ENCODE results near the gene SLU7.

The SLU7 gene

GRCh38 chr5:160418561-160419457, at the start of gene SLU7:
SLU7 (minus strand) TSS chr5:160419081; CDS start chr5:160415294, 3,787 bp downstream.
- peak; percentile 68 for DNase-seq (ENCODE audit: low read depth, low spot score)

- no peak for DNase-seq (ENCODE audit: low read depth, low spot score)
Measured at GRCh38 chr5:160468363-160468975, 49.6 kb upstream of the SLU7 start.

- no peak for DNase-seq (ENCODE audit: low read depth, low spot score)
Measured at GRCh38 chr5:160467555-160468362, 48.9 kb upstream of the SLU7 start.

DNA sequence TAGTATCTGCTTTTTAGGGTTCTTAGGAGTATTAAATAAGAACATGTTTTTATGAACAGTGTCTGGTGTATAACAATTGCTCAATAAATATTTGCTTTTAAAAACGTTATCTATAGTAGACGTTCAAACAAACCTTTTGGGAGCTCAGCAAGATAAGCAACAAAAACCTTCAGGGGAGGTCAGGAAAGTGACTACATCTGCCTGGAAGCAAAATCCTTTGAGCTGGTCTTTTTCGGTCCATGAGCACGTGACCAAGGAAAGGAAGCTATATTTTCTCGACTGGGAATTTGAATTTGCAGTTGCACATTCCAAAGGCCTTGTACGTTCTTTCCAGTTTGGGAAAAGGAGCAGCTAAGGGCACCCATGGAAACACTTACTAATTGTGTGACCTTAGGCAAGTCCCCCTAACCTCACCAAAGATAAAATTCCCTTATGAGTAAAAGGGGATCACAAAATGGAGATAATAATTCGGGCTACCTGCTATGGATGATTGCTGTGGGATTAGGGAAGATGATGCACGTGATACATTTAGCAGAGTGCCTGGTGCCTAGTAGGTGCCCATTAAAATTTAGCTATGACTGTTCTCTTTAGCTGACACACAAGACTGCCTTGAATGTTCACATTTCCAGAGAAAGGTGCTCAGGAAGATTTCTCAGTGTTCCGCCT, 48.1 kb upstream of the SLU7 start:
- no peak for DNase-seq (ENCODE audit: low read depth, low spot score)

GRCh38 chr5:160466116-160466515, 47.2 kb upstream of the SLU7 start:
- no peak for DNase-seq (ENCODE audit: low read depth, low spot score)

GRCh38 chr5:160464466-160464797, 45.6 kb upstream of the SLU7 start:
- DNase-seq (ENCODE audit: low read depth, low spot score), result no peak

DNA sequence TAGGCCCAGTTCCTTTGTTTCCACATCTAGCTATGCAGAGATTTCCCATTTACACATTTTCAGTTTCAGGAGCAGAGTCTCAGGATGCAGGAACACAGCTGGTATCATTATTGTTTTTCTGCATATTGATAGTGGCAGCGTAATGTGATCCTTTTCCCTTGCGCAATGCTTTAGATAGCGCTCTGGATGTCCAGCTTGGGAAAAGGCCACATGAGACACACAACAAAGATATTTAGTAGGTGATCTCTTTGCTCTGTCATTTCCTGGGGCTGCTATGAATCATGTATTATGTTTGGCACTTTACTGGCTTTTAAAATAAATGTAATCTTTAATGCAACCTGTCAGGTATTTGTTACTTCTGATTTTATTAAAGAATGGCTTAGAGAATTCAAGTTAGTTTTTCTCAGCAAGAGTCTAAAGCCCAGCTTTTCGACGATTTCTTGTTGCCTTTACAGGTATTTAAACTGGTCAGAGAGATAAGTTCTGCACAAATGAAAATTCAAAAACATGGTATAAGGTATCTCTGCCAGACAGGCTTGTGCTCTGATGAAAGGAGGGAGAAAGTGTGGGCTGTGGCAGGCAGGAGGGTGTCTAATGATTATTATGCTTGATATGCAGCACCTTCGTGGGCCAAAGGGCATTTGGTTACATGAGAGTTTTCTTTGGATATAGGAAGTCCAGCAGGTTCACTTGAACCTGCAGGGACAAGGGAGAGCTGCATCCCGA, 45.0 kb upstream of the SLU7 start:
- no peak for DNase-seq (ENCODE audit: low read depth, low spot score)

- DNase-seq (ENCODE audit: low read depth, low spot score), result no peak
Measured at GRCh38 chr5:160463227-160463626, 44.3 kb upstream of the SLU7 start.

GRCh38 chr5:160462167-160462566, 43.3 kb upstream of the SLU7 start:
- no peak for DNase-seq (ENCODE audit: low read depth, low spot score)

GRCh38 chr5:160461378-160461777, 42.5 kb upstream of the SLU7 start:
- DNase-seq (ENCODE audit: low read depth, low spot score), result no peak

DNA sequence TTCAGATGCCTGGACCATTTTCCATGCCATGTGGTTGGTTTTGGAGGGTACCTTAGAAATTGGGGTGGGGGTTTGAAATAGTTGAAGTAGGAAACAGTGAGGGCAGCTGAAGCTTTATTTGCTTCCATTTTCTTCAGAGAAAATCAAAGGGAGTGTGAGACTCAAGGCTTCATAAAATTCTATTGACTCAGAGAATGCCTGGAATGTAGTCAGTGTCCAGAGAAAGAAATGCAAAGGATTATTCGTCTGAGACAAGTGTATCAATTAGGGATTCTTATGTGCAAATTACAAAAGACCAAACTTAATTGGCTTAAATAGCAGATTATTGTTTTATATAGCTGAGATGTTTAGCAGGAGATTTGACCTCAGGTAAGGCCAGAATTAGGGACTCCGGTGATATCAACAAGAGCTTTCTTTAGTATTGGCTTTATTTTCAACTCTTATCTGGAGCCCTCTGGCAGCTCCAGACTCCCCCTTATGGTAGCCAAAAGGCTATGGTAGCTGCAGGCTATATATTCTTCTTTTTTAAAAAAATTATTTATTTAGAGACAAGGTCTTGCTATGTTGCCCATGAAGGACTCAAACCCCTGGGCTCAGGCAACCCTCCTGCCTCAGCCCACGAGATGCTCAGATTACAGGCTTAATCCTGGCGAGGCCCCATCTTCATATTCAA, 41.6 kb upstream of the SLU7 start:
- DNase-seq (ENCODE audit: low read depth, low spot score), result no peak

DNA sequence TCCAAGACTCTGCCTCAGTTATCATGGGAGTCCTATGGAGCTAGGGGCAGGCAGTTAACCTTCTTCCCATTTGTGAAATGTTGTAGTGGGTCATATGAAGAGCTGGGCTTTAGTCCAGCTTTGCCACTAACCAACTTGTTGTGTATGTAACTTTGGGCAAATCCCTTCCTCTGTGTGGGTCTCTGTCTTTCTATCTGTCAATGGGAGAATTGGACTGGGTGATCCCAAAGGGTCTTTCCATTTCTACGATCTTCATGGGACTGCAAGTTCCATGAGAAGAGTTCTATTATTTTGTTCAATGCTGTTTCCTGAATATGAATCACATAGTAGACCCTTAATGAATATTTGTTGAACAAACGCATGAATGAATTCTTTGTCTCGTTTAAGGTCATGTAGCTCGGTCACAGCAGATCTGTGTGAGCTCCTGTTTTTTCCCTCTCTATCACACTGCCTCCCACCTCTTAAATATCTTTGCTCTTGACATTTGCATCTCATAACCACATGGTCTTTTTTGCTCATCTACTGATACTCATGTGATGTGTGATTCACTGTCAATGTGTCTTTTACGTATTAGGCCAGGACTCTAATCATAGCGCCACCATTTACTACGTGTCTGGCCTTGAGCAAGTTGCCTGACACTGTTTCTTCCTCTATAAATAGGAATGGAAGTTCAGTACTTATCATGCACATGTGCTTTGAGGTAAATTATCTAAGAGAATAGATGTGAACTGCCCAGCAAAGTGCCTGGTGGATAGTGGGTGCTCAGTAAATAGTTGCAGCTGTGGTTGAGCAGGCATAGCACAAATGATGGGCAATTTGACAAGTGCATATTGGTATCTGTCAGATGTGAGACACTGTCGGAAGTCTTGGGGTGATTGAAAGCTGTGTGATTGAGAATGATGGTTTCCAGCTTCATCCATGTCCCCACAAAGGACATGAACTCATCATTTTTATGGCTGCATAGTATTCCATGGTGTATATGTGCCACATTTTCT, 40.2 kb upstream of the SLU7 start:
- DNase-seq (ENCODE audit: low read depth, low spot score), result no peak

GRCh38 chr5:160457252-160457651, 38.4 kb upstream of the SLU7 start:
- DNase-seq (ENCODE audit: low read depth, low spot score), result no peak

DNA sequence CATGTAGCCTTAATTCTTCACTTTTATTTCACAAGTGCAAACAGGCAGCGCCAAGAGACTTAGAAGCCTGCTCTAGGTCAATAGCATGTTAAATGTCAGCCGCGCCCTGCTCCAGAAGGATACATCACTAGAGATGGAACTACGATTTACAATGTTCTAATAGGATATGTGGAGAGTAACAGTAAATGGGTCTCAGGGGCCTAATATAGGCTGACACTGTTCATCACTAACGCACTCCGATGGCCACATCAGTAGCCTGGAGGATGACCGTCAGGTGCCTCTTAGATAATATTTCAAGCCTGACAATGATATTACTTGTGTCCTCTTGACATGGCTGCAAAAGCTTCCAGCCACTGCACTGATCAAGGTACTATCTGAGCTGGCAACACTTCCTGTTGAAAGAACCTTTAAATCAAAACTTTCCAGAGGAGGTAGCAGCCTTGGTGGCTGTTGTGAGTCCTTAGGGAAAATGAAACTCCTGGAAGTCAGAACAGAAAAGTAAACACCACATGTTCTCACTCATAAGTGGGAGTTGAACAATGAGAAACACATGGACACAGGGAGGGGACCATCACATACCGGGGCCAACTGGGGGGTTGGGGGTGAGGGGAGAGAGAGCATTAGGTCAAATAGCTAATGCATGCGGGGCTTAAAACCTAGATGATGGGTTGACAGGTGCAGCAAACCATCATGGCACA, 37.7 kb upstream of the SLU7 start:
- DNase-seq (ENCODE audit: low read depth, low spot score), result no peak

- DNase-seq (ENCODE audit: low read depth, low spot score), result no peak
Measured at GRCh38 chr5:160455600-160455999, 36.7 kb upstream of the SLU7 start.

DNA sequence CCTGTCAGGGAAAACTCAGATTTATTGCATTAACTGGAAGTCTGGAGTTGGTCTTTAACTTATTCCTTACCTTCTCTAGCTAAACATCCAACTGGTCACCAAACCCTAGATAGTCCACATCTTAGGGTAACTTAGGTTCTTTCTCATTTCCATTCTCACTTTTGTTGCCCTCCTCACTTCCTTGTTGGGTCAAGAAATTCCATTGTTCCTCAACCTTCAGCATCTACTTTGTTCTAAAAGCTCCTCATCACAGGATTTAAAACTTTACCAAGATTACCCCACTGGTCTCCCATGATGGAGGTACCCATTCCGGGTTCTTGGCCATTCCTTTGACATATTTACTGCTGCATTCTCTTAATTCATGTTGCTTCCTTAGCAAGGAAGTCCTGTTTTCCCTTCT, 34.9 kb upstream of the SLU7 start:
- no peak for DNase-seq (ENCODE audit: low read depth, low spot score)

GRCh38 chr5:160452795-160453194, 33.9 kb upstream of the SLU7 start:
- DNase-seq (ENCODE audit: low read depth, low spot score), result no peak

DNA sequence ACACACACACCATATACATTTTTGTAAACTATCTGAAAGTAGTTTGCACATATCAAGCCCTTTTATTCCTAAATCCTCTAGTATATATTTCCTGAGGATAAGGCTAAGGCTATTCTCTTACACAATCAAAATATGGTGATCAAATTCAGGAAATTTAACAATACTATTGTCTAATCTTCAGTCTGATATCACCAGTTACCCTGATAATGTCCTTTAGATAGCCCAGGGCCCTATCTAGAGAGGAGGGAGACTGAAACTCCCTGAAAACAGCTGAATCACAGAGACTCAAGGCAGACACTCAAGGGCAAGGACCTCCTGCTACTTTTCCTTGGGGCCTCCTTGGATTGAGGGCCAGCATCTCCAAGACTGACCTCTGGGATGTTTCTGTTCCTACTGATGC, 33.2 kb upstream of the SLU7 start:
- no peak for DNase-seq (ENCODE audit: low read depth, low spot score)

GRCh38 chr5:160451281-160451680, 32.4 kb upstream of the SLU7 start:
- DNase-seq (ENCODE audit: low read depth, low spot score), result no peak
